NCI-H446 treated with DMSO at 0.1 percent for 48 hours (cell line): Measurements from ENCODE around the gene SORCS3.

Source experiments
- DNase-seq: peaks from one replicate; lab custom pipeline; 2025; lab: John Stamatoyannopoulos, UW

Gene SORCS3

DNA sequence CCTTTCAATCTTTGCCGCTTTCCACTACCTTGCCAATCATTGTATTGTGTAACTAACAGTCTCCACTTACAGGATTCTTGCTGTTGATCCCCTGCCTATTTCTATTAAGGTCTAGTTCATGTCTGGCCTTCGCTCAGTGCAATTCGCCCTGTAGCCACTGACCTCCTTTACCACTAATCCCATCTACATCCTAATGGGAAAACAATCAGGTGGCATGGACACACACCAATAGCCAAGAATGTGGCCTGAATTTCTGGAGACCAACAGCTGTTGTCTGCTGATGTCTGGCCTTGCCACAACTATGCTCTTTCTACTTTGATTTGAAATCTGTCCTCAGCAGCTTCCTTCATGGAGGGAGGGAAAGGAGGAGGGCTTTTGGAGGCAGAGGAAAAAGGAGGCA is 546.2 kb downstream of the SORCS3 start:
- no peak for DNase-seq

DNA sequence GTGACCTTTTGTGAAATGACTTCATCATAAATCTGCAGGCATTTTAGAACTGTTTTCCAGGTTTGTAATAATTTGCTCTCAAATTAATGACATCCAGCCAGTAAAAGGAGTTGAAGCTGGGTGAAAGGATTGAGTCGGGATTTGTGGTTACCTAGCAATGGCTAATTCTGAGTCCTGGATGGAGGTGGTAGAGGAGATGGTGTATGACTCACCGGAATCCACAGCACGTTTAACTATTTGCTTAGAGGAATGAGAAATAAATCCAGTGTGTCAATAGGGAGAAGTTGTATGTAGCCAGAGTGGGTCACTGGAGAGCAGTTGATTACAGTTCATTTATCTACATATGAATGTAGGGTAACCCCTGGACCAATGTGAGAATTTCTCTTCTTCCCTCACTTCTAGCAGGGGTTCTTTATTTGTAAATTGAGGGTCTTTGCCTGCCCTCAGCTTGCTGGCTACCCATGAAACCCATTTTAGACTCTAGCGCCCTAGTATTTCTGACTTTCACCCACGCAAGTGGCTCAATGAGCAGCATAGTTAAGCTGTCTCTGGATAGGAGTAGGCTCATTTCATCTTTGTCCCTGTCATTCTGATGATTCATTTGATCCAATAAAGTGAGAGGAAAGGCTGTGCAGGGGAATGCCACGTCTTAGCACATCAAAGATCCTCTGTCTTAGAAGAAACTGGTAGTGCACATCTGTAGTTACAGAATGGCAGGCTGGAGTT is 547.8 kb downstream of the SORCS3 start:
- no peak for DNase-seq

DNA sequence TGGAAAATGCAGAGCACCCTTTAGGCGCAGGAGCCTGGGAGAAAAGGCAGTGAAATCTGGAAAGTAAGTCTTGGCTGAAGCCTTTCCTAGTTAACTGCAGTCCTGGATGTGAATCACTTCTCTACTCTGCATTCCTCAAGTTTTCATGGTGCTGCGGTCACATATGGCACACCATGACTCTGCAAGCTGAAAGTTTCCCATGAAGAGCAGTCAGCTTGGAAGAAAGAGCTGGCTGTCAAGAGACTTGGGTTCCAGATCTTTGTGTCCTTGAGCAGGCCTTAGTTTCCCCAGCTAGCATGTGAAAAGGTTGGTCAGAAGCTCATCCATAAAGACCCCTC is 548.3 kb downstream of the SORCS3 start:
- DNase-seq, result no peak

- no peak for DNase-seq
Measured at GRCh38 chr10:105192146-105192545, 551.1 kb downstream of the SORCS3 start.

- no peak for DNase-seq
Measured at GRCh38 chr10:105192861-105193260, 551.8 kb downstream of the SORCS3 start.

DNA sequence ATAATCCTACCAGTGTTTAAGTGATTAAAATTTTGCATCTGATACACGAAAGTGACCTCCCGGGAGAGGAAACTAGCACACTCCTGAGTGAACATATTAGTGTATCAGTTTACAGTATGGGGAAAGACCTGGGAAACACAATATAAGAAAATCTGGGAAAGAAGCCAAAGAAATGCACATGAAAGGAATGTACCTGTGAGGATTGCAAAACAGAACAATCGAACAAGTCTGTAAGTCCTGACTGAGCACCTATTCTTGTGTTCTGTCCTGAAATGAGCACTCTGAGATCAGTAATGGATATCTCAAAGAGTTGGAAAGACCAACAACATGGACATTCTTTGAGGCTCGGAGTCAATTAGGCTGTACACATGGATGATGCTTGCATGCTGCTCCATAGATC is 554.7 kb downstream of the SORCS3 start:
- DNase-seq, result no peak

GRCh38 chr10:105197598-105198364 is 556.7 kb downstream of the SORCS3 start:
- DNase-seq, result no peak

- DNase-seq, result no peak
Measured at GRCh38 chr10:105206616-105207015, 565.5 kb downstream of the SORCS3 start.

- no peak for DNase-seq
Measured at GRCh38 chr10:105207476-105207995, 566.4 kb downstream of the SORCS3 start.

GRCh38 chr10:105210546-105210945 is 569.5 kb downstream of the SORCS3 start:
- DNase-seq, result no peak

DNA sequence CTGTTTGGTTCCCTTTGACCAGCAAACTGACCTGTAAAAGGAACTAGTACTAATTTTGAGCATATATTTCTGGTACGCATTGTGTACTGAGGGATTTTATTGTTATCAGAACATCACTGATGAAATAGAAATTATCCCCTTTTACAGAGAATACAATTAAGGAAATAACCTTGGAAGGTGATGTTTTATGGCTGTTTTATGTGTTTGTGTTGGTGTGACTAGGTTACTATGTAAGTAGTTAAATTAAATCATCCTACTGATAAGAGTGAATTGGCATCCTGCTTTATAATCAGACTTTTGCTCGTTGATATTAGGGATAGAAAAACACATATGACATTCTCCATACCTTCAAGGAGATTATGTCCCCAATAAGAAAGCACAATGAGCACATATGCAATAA is 596.6 kb downstream of the SORCS3 start:
- no peak for DNase-seq

DNA sequence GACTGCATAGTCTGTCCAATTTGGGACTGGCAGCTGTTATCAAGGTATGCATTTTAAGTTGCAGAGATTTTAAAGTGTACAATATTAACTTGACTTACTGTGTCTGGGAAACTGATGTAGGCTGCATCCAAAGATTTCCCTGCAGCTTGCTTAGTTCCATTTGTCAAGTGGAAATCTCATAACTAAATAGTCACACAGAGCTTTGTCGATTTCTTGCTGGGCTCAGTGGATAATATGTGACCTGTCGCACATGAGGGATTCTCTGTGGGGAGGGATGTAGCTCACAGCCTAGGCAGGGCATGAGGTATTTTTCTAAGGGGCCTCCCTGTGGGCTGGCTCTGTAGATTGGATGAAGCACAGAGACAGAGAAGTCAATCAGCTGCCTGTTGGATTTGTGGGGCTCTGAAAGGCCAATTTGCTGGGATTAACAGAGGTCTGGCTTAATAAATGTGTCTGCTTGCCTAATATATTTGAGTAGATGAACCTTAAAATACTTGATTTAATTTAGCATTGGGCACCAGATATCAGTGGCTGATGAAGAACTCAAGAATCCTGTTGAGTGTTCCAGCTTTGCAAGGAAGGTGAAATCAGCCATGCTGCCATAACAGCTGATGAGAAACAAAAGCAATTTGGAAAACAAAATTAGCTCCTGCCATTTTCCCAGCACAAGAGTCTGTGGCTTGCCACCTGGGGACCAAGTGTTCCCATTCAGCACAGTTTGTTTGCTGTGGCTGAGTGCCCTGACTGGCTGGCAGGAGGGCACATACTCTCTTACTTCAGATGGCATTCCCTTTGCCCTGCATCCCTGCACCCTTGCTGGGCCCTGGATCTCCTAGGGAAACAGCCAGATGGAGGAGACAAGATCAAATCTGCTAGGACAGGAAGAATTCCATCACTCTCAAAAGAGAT is 598.5 kb downstream of the SORCS3 start:
- DNase-seq, result peak; percentile 17

DNA sequence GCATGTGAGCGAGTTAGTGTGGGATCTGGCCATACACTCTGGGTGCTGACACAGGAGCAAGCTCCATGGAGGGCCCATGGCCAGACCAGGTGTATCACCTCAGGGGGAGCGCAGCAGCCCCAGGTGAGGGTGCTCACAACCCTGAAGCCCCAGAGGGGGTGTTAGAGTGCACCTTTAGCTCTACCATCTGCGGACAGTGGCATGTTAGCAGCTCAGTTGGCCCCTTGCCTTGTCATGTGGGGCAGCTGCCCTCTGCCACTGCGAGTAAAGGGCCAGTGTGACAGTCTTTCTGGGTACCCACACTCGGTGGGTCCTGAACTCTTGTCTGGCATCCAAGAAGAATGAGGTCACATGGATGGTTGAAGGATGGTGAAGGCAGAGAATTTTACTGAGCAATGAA is 600.2 kb downstream of the SORCS3 start:
- no peak for DNase-seq

GRCh38 chr10:105243381-105243780 is 602.3 kb downstream of the SORCS3 start:
- no peak for DNase-seq

DNA sequence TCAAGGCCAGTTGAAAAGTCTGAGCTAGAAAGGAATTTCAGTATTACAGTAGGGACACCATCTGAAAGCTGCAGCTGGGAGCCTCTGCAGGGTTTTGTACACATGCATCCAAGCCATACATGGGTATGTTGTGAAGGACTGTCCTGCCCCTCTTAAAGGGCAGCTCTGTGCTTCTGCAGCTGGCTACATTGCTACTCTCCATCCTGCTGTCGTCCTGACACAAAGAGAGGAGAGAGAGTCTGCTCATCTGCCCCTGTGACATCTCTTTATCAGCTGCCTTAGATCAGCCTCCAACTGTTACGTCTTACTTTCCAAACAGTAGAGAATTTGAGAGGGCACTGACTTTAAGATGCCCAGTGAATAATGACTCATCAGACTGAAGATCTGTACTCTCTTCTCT is 602.7 kb downstream of the SORCS3 start:
- no peak for DNase-seq

GRCh38 chr10:105247831-105248499 is 606.9 kb downstream of the SORCS3 start:
- no peak for DNase-seq

DNA sequence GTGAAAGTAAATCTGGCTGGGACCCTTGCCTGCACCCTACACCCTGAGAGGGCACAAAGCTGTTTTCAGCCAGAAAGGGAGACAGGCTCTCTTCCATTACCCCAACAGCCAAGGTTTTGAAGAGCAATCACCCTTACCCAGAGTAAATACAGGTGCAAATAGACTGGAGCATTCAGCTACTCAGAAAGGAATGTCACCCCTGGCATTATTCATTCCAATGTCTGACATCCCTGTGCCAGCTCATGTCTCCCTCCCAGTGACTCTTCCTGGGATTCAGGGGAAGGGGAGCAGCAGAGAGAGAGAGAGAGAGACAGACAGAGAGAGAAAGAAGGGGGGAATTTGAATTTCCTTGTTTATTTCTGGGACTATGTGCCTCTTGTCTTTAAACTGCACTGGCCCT is 611.8 kb downstream of the SORCS3 start:
- DNase-seq, result no peak

DNA sequence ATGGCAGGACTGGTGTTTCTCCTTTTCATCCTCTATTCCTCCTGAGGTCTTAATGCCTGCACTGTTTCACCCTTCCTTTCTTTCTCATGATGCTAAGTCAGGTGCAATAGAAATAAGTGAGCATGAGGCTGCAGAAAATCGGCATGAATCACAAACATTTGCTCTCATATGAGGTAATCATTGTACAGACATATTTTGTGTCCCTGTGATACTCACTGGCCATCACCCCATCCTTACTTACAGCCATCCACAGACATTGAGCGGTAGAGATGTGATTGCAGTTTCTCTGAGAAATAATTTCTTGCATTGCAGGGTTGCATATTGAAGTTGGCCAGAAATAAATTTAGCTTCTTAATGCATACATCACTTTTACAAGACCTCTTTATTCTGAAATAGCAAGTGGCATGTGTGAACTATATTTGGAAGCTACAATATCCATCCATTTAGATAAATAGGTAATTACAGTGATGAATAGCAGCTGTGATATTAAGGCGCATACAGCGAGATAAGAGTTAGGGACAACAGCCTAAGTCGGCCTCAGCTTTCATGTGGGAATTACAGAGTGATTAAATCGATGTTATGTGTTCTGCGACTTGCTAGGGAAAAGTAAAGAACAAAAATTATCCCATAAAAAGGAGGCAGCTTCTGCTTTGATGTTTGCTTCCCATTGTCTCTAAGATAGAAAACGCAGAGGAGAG is 612.6 kb downstream of the SORCS3 start:
- no peak for DNase-seq

GRCh38 chr10:105258036-105258673 is 617.1 kb downstream of the SORCS3 start:
- DNase-seq, result no peak

- no peak for DNase-seq
Measured at GRCh38 chr10:105258674-105259065, 617.6 kb downstream of the SORCS3 start.

DNA sequence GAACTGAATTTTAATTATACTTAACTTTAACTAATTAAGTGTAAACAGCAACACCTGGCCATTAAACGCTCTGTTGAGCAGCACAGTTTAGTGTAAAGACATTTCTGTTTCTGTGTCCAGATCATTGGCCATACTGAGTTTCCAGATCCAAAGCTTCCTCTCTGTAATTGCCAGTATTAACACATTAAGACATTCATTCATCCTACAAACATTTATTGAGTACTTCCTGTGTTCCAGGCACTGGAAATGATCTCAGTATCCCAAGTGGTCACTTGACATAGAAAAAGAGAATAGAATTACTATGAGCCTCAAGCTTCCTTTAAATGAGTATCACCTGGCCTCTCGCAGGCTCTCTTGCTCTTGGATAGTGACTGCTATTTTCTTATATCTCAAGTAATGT is 618.1 kb downstream of the SORCS3 start:
- DNase-seq, result no peak
